HepG2 (cell line): Measurements from ENCODE around the gene SERINC1.

Experiments used
- AGO2 ChIP-seq: fragments of 200-400 bp; formaldehyde crosslinking; optimal IDR thresholded peaks from 2 replicates; pipeline ENCODE3; 2017; ENCODE audit warnings: mild to moderate bottlenecking, low read depth, low read length, moderate library complexity
- ATF2 ChIP-seq: sonication (generic); formaldehyde crosslinking; IDR thresholded peaks from 2 replicates; pipeline ENCODE4 v1.4.0; 2020; ENCODE audit warnings: missing genetic modification reagents
- CTCF ChIP-seq: sonication (generic); formaldehyde crosslinking; IDR thresholded peaks from 2 replicates; pipeline ENCODE4 v1.5.0; 2020; ENCODE audit warnings: mild to moderate bottlenecking, missing genetic modification reagents, moderate library complexity
- ETV6 ChIP-seq: sonication (generic); formaldehyde crosslinking; conservative IDR thresholded peaks from 2 replicates; pipeline ENCODE4 v1.4.0; 2020; ENCODE audit warnings: missing genetic modification reagents
- EZH2 ChIP-seq: conservative IDR thresholded peaks from 2 replicates; pipeline ENCODE4 v1.6.1; 2012; ENCODE audit warnings: mild to moderate bottlenecking, low read depth, low read length, moderate library complexity
- MIER2 ChIP-seq: IDR thresholded peaks from 2 replicates; pipeline ENCODE4 v1.6.1; 2016; ENCODE audit warnings: missing biosample characterization, missing genetic modification reagents
- NR2F1 ChIP-seq, 2 experiments: fragments of 450-650 bp in 1 of 2; formaldehyde crosslinking in 1 of 2; IDR thresholded peaks; 2 replicates each; pipeline versions ENCODE4 v1.5.0 to v1.6.1; 2016 to 2020; ENCODE audit warnings: mild to moderate bottlenecking in 1 of 2, missing compliant biosample characterization in 1 of 2, missing genetic modification reagents in 1 of 2, moderate library complexity in 1 of 2
- PRDM10 ChIP-seq: sonication (generic); formaldehyde crosslinking; IDR thresholded peaks from 2 replicates; pipeline ENCODE4 v1.4.0; 2020; ENCODE audit warnings: low read depth, missing genetic modification reagents
- SATB2 ChIP-seq: sonication (generic); formaldehyde crosslinking; IDR thresholded peaks from 2 replicates; pipeline ENCODE4 v1.5.0; 2020; ENCODE audit warnings: missing genetic modification reagents
- TAF1 ChIP-seq: sonication (generic); formaldehyde crosslinking; IDR thresholded peaks from 2 replicates; pipeline ENCODE4 v1.4.0; 2020; ENCODE audit warnings: missing genetic modification reagents
- ZNF160 ChIP-seq: sonication (generic); formaldehyde crosslinking; IDR thresholded peaks from 2 replicates; pipeline ENCODE4 v1.8.0; 2022; ENCODE audit warnings: mild to moderate bottlenecking, inconsistent platforms, missing genetic modification reagents
- ZNF503 ChIP-seq: sonication (generic); formaldehyde crosslinking; IDR thresholded peaks from 2 replicates; pipeline ENCODE4 v1.4.0; 2020; ENCODE audit warnings: missing genetic modification reagents
- ZSCAN20 ChIP-seq: sonication (generic); formaldehyde crosslinking; IDR thresholded peaks from 2 replicates; pipeline ENCODE4 v1.4.0; 2020; ENCODE audit warnings: missing genetic modification reagents, mild to moderate bottlenecking, borderline replicate concordance

- TF ChIP-seq ZNF503 (CRISPR knock-in tag): peak; percentile 68; the same call in 1 of the 2 replicates
- TF ChIP-seq NR2F1 (CRISPR knock-in tag; IDR thresholded peaks at IDR 0.05): no peak
- peak; percentile 51; the same call in 1 of the 2 replicates for TF ChIP-seq ETV6
- TF ChIP-seq AGO2: peak; percentile 87
- TF ChIP-seq ZSCAN20: peak; percentile 85; the same call in 1 of the 2 replicates
- TF ChIP-seq TAF1: peak; percentile 70; the same call in 1 of the 2 replicates
- peak; percentile 70 for TF ChIP-seq PRDM10
- peak; percentile 72; the same call in 1 of the 2 replicates for TF ChIP-seq ZNF160 (CRISPR knock-in tag)
- no peak for TF ChIP-seq EZH2
- TF ChIP-seq MIER2: 0 out of 2 replicates have a peak, but pooled peaks have one; percentile 10
- TF ChIP-seq ATF2: no peak
- peak; percentile 70; the same call in 1 of the 2 replicates for TF ChIP-seq SATB2
- TF ChIP-seq CTCF (CRISPR knock-in tag): peak; percentile 61
Measured at GRCh38 chr6:122399348-122400120, 72.1 kb downstream of the SERINC1 start, which contains the start of gene HSF2.
